ENCODE data around the gene SNX14.

The SNX14 gene

DNA sequence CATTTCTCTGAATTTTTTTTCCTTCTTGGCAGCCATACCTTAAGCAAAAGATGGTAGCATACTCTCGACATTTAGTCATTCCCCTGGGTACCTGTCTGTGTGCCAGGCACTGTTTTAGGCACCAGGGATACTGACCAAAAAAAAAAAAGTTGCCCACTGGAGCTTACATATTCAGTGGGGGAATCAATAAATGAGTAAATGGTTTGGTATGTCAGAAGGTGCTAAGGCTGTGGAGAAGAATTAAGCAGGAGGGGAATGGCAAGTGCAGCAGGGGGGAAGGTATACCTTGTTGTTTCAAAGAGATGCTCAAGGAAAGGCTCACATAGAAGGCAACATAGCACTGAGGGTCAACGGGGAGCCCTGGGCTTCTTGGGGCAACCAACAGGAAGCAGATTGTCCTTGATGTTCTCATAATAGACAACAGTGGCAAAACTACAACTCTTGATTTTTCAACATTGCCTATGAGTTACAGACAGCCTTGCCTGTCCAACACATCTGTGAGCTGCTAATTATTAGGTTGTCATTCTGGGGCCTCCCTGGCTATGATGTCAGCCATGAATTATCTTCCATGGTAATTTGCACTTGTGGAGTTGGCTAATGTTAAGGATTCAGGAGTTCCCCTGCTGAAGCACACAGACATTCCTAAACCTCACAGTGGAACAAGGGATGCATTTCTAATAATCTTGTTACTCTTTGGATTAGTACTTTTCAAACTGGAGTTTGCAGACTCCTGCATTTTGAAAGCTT, 124.2 kb downstream of the SNX14 start:
- DNase-seq (ENCODE audit: insufficient read length, low spot score) (no peak), FAIRE-seq (no peak)
- TF ChIP-seq TAF1 (IDR thresholded peaks at IDR 0.05; ENCODE audit: low read depth, low read length) (no peak), SPI1 (IDR thresholded peaks at IDR 0.05; ENCODE audit: low read depth, low read length) (no peak), POLR2AphosphoS5 (IDR thresholded peaks at IDR 0.05; ENCODE audit: low read depth, low read length) (no peak), POU2F2 (IDR thresholded peaks at IDR 0.05; ENCODE audit: low read depth, low read length) (no peak), POLR2A (IDR thresholded peaks at IDR 0.05; ENCODE audit: low read depth, low read length) (no peak), PAX5 (IDR thresholded peaks at IDR 0.05; ENCODE audit: insufficient read depth, low read length, severe bottlenecking) (no peak)

DNA sequence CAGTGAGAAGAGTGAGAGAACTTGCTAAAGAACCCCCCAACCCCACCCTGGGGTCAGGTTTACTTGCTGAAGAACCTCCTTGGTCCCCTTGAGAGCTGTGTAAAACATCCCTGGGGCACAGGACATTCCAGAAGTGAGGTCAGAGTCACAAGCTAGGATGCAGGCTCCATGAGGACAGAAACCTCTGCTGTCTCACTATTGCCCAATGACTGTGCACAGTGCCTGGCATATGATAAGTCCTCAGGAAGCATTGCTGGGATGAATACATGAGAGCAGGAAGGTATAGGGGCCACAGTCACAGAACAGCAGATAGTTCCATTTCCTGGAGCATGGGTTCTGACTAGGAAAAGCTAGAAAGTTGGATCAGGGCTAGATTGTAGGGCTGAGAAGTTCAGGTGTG, 125.3 kb downstream of the SNX14 start:
- TF ChIP-seq POLR2A (IDR thresholded peaks at IDR 0.05; ENCODE audit: low read depth, low read length) (no peak), POLR2AphosphoS5 (IDR thresholded peaks at IDR 0.05; ENCODE audit: low read depth, low read length) (no peak)
- no peak for FAIRE-seq

DNA sequence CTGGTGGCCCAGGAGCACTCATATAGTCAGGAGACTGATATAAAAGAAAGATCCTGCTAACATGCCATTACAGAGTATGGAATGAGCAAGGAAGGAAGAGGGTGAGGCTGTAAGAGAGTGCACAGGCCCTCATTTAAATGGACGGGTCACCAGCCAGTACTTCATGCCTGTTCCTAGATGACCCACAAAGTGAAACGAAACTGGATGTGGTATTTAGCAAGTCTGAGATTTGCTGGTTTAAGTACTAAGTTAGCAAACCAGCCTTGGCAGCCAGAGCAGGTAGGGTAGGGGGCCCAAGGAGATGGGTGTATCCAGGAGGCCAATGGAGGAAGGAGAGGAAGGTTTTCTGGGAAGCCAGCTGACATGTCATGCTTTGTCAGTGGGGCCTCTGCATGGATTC, 127.9 kb downstream of the SNX14 start:
- FAIRE-seq (no peak), DNase-seq (ENCODE audit: insufficient read length, low spot score) (no peak)
- TF ChIP-seq PAX5 (IDR thresholded peaks at IDR 0.05; ENCODE audit: insufficient read depth, low read length, severe bottlenecking) (no peak), POU2F2 (IDR thresholded peaks at IDR 0.05; ENCODE audit: low read depth, low read length) (no peak)

More for the DNA sequence above, 125.3 kb downstream of the SNX14 start:
- DNase-seq (ENCODE audit: insufficient read length, low spot score), result no peak

DNA sequence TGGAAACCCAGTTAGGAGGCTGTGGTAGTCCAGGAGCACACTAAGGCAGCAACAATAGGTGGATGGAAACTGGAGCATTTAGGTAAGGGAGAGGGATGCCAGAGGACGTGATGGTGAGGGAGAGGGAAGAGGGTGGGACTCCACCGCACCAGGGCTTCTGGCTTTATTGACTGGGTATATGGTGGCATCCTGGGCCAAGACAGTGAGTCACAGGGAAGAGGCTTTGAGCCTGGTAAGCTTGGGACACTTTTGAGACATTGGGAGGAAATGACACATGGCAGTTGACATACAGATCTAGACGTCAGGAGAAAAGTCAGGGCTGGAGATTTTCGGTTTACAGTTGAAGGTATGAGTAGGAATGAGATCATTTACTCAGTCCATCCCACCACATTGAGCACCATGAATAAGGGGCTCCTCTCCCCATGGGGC, 128.9 kb downstream of the SNX14 start:
- TF ChIP-seq POU2F2 (IDR thresholded peaks at IDR 0.05; ENCODE audit: low read depth, low read length) (no peak), PAX5 (IDR thresholded peaks at IDR 0.05; ENCODE audit: insufficient read depth, low read length, severe bottlenecking) (no peak), TAF1 (IDR thresholded peaks at IDR 0.05; ENCODE audit: low read depth, low read length) (no peak), SPI1 (IDR thresholded peaks at IDR 0.05; ENCODE audit: low read depth, low read length) (no peak), POLR2AphosphoS5 (IDR thresholded peaks at IDR 0.05; ENCODE audit: low read depth, low read length) (no peak), POLR2A (IDR thresholded peaks at IDR 0.05; ENCODE audit: low read depth, low read length) (no peak)
- DNase-seq (ENCODE audit: insufficient read length, low spot score) (no peak), FAIRE-seq (no peak)

DNA sequence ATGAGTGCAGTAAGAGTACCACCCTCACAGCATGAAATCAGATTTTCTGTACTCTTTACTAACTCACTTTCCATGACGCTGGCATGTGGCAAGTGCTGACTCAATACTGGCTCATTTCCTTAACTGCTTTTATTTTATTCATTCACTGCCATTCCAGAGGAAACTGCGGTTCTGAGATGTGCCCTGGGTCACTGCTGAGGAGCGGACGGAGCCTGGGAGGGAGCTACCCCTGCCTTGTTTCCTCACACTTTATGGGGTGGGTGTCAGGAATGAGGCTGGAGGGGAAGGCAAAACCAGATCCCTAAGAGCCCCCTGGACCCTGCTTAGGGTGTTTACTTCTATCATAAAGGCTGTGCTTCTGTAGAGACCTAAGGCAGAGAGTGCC, 129.4 kb downstream of the SNX14 start:
- DNase-seq (ENCODE audit: insufficient read length, low spot score), result no peak

DNA sequence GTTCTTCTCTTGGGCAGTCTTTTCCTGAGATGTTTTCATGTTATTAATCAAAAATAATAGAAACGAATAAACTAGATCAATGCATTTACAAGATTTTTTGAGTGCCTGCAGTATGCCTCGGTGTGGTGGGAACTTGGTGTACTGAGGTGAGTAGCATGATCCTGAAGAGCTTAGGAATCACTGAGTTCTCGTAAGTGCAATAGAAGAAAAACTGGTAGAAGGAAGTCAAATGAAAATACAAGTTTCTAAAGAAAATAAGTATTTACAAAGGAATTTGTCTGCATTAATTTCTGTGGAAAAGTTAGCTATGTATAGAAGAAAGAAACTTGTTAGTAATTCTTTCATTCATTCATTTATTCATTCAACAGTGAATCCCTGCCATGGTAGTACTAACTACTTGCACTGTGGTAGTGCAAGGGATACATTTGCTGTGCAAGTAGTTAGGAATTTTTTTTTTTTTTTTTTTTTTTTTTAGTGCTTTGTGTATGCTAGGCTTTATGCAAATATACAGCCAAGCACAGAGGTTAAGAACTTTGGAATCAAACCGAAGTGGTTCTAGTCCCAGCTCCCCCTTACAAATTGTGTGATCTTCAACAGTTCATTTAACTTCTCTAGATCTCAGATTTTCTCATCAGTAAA, 129.9 kb downstream of the SNX14 start:
- no peak for FAIRE-seq

More for the DNA sequence above, 129.4 kb downstream of the SNX14 start:
- no peak for FAIRE-seq
- TF ChIP-seq SPI1 (IDR thresholded peaks at IDR 0.05; ENCODE audit: low read depth, low read length) (no peak), PAX5 (IDR thresholded peaks at IDR 0.05; ENCODE audit: insufficient read depth, low read length, severe bottlenecking) (no peak), POU2F2 (IDR thresholded peaks at IDR 0.05; ENCODE audit: low read depth, low read length) (no peak), POLR2A (IDR thresholded peaks at IDR 0.05; ENCODE audit: low read depth, low read length) (no peak), TAF1 (IDR thresholded peaks at IDR 0.05; ENCODE audit: low read depth, low read length) (no peak), POLR2AphosphoS5 (IDR thresholded peaks at IDR 0.05; ENCODE audit: low read depth, low read length) (no peak)

DNA sequence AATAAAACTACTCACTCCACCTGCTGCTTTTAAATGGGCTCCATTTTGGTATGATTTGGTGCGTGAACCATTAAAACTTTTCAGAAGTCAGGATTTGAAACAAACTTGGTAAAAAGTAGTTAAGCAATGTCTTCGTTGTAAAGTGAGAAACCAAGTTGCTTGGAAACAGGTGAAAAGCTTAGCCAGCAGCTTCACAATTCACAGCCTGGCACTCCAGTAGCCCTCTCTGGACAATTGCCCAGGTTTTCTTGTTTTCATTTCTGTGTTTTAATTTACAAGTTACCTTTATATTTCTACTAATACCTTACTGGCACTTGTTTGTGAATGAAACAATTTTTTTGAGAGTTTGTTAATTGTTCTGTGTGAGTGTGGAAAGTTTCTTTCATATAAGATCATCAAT, 131.0 kb downstream of the SNX14 start:
- no peak for DNase-seq (ENCODE audit: insufficient read length, low spot score)
- no peak for FAIRE-seq
- TF ChIP-seq SPI1 (IDR thresholded peaks at IDR 0.05; ENCODE audit: low read depth, low read length) (no peak), POLR2AphosphoS5 (IDR thresholded peaks at IDR 0.05; ENCODE audit: low read depth, low read length) (no peak), TAF1 (IDR thresholded peaks at IDR 0.05; ENCODE audit: low read depth, low read length) (no peak), POU2F2 (IDR thresholded peaks at IDR 0.05; ENCODE audit: low read depth, low read length) (no peak)

More for the DNA sequence above, 129.9 kb downstream of the SNX14 start:
- no peak for TF ChIP-seq TAF1 (IDR thresholded peaks at IDR 0.05; ENCODE audit: low read depth, low read length)
- no peak for TF ChIP-seq PAX5 (IDR thresholded peaks at IDR 0.05; ENCODE audit: insufficient read depth, low read length, severe bottlenecking)
- TF ChIP-seq SPI1 (IDR thresholded peaks at IDR 0.05; ENCODE audit: low read depth, low read length), result no peak
- no peak for TF ChIP-seq POU2F2 (IDR thresholded peaks at IDR 0.05; ENCODE audit: low read depth, low read length)
- TF ChIP-seq POLR2AphosphoS5 (IDR thresholded peaks at IDR 0.05; ENCODE audit: low read depth, low read length), result no peak
- TF ChIP-seq POLR2A (IDR thresholded peaks at IDR 0.05; ENCODE audit: low read depth, low read length), result no peak
- no peak for DNase-seq (ENCODE audit: insufficient read length, low spot score)

DNA sequence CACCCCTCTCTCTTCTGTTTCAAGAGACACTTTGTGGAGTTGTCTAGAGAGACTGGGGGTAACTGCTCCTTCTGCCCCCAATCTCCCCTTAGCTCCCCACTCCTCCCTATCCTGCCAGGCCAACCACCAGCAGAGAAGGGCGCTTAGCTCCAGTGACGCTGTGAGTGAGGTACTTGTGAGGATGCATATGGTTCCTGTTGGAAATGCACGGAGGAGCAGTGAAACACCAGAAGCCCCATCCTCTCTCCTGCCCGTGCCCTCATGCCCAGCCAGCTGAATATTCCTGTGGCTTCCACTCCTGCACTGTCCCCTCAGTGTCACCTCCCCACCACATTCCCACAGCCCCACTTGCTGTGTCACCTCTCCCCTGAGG, 131.9 kb downstream of the SNX14 start:
- DNase-seq (ENCODE audit: insufficient read length, low spot score) (no peak), FAIRE-seq (peak; percentile 26)
- TF ChIP-seq POLR2AphosphoS5 (IDR thresholded peaks at IDR 0.05; ENCODE audit: low read depth, low read length) (no peak), TAF1 (IDR thresholded peaks at IDR 0.05; ENCODE audit: low read depth, low read length) (no peak), POLR2A (IDR thresholded peaks at IDR 0.05; ENCODE audit: low read depth, low read length) (no peak), PAX5 (IDR thresholded peaks at IDR 0.05; ENCODE audit: insufficient read depth, low read length, severe bottlenecking) (no peak), SPI1 (IDR thresholded peaks at IDR 0.05; ENCODE audit: low read depth, low read length) (no peak), POU2F2 (IDR thresholded peaks at IDR 0.05; ENCODE audit: low read depth, low read length) (no peak)

DNA sequence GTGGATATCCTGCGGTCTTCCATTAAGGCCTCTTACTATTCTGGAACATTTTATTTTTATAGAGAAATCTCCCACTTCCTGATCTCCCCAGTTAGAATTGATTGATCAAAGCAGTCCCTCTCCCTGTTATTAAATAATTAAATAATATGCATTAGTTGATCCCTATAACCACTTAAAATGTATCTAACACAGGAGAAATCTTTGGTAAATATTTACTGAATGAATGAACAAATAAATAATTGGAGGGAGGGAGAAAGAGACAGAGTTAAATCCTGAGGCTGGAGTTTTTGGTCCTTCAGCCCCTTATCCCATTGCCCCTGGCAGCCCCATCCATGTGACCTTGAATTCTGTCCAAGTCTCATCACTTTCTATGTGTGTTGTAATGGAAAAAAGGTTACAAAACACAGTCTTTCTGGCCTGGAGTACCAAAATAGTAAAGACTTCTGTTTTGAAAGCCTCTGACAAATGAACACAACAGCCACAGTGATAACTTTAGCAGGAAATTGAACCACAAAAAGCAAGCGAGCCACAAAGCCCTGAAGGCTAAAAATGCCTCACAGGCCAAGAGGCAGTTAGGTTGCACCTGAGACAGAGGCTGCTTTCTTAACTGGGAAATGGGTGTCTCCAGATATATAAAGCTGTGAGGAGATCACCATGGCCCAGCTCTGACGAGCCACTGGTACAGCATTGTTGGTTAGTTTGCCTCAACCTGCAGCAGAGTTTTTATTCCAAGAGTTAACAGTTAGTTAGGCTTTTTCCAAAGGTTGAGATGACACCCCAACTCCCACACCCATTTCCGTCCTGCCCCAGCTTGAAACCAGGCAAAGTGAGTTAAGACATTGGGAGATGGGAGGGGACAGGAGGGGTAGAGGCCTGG, 132.5 kb downstream of the SNX14 start:
- FAIRE-seq (peak; percentile 51), DNase-seq (ENCODE audit: insufficient read length, low spot score) (no peak)
- TF ChIP-seq SPI1 (IDR thresholded peaks at IDR 0.05; ENCODE audit: low read depth, low read length), result no peak
- no peak for TF ChIP-seq POLR2AphosphoS5 (IDR thresholded peaks at IDR 0.05; ENCODE audit: low read depth, low read length)
- TF ChIP-seq POU2F2 (IDR thresholded peaks at IDR 0.05; ENCODE audit: low read depth, low read length), result no peak
- TF ChIP-seq TAF1 (IDR thresholded peaks at IDR 0.05; ENCODE audit: low read depth, low read length), result no peak
- TF ChIP-seq POLR2A (IDR thresholded peaks at IDR 0.05; ENCODE audit: low read depth, low read length), result no peak
- TF ChIP-seq PAX5 (IDR thresholded peaks at IDR 0.05; ENCODE audit: insufficient read depth, low read length, severe bottlenecking), result no peak

Measured in GM12891 (cell line).